Ovary (tissue), 3 donors: Measurements from ENCODE around the gene ADAM10.

Experiments
- POLR2A ChIP-seq: fragments of 450-650 bp; IDR thresholded peaks from one replicate; pipeline ENCODE4 v1.6.1; 2017; ENCODE audit warnings: antibody characterized with exemption, mild to moderate bottlenecking, moderate library complexity
- TF ChIP-seq, protein P1 (sequence below), 3 donors: fragments of 450-650 bp in 2 of 3; fragments of 200-600 bp in 1 of 3; IDR thresholded peaks; one replicate each; pipeline versions ENCODE4 v1.5.1 to v1.8.0; 2016 to 2022; ENCODE audit warnings: antibody characterized with exemption in 3 of 3, mild to moderate bottlenecking in 1 of 3
- donor health status: DM: no; HTN: no; CAD: no.

GRCh38 chr15:58590236-58590635, 159.3 kb downstream of the ADAM10 start:
- TF ChIP-seq, protein P1, sequence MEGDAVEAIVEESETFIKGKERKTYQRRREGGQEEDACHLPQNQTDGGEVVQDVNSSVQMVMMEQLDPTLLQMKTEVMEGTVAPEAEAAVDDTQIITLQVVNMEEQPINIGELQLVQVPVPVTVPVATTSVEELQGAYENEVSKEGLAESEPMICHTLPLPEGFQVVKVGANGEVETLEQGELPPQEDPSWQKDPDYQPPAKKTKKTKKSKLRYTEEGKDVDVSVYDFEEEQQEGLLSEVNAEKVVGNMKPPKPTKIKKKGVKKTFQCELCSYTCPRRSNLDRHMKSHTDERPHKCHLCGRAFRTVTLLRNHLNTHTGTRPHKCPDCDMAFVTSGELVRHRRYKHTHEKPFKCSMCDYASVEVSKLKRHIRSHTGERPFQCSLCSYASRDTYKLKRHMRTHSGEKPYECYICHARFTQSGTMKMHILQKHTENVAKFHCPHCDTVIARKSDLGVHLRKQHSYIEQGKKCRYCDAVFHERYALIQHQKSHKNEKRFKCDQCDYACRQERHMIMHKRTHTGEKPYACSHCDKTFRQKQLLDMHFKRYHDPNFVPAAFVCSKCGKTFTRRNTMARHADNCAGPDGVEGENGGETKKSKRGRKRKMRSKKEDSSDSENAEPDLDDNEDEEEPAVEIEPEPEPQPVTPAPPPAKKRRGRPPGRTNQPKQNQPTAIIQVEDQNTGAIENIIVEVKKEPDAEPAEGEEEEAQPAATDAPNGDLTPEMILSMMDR (IDR thresholded peaks at IDR 0.05), result no peak
- no peak for TF ChIP-seq POLR2A
